KMS-11 (cell line): ENCODE results near the gene ZNF33B.
"Not testable (repeated sequence)": the region's sequence is repeated elsewhere in the genome, so short reads cannot be mapped to it uniquely, and the experiment has no call there.

Experiments used
- H2AFZ ChIP-seq: fragments of 200-600 bp; sonication (generic); 2 replicates; pipeline ENCODE4 v1.6.1; 2016; ENCODE audit warnings: antibody characterized with exemption, mixed run types, low read depth
- H3K27ac ChIP-seq: fragments of 200-600 bp; sonication (generic); 2 replicates; pipeline ENCODE4 v1.6.1; 2016; ENCODE audit warnings: mild to moderate bottlenecking, mixed run types
- H3K27me3 ChIP-seq: fragments of 200-600 bp; sonication (generic); 2 replicates; pipeline ENCODE4 v1.6.1; 2017; ENCODE audit warnings: mild to moderate bottlenecking, low read depth, mixed run types, moderate library complexity; ENCODE audit not compliant: insufficient read depth
- H3K36me3 ChIP-seq: fragments of 200-600 bp; sonication (generic); 2 replicates; pipeline ENCODE4 v1.6.1; 2017; ENCODE audit warnings: mild to moderate bottlenecking, mixed run types; ENCODE audit not compliant: insufficient read depth
- H3K4me1 ChIP-seq: fragments of 200-600 bp; sonication (generic); 2 replicates; pipeline ENCODE4 v1.6.1; 2016; ENCODE audit warnings: mild to moderate bottlenecking, low read depth, mixed run types; ENCODE audit not compliant: poor library complexity, severe bottlenecking
- H3K4me2 ChIP-seq: fragments of 200-600 bp; sonication (generic); 2 replicates; pipeline ENCODE4 v1.7.0; 2016; ENCODE audit warnings: mild to moderate bottlenecking, mixed run types
- H3K4me3 ChIP-seq: fragments of 200-600 bp; sonication (generic); IDR thresholded peaks from 2 replicates; pipeline ENCODE4 v1.6.1; 2017; ENCODE audit warnings: low read depth, low read length, mixed read lengths; ENCODE audit not compliant: insufficient read depth
- H3K79me2 ChIP-seq: fragments of 200-600 bp; sonication (generic); 2 replicates; pipeline ENCODE4 v1.6.1; 2016; ENCODE audit warnings: low read depth, mixed run types; ENCODE audit not compliant: insufficient read depth
- H3K9ac ChIP-seq: fragments of 200-600 bp; sonication (generic); 2 replicates; pipeline ENCODE4 v1.6.1; 2016; ENCODE audit warnings: mild to moderate bottlenecking, mixed run types
- H4K20me1 ChIP-seq: fragments of 200-600 bp; sonication (generic); 2 replicates; pipeline ENCODE4 v1.6.1; 2016; ENCODE audit warnings: mild to moderate bottlenecking, mixed run types; ENCODE audit not compliant: insufficient read depth
- TF ChIP-seq, protein P1 (sequence below): fragments of 200-600 bp; sonication (generic); conservative IDR thresholded peaks from 2 replicates; pipeline ENCODE4 v1.6.1; 2017; ENCODE audit warnings: low read depth, mild to moderate bottlenecking, antibody characterized with exemption, low read length, moderate library complexity, mixed read lengths

ZNF33B gene

GRCh38 chr10:42578019-42578418 is 60.4 kb downstream of the ZNF33B start:
- Histone ChIP-seq H3K36me3 (no peaks in the 10 kb centered on the region), H3K4me3 (no peak overlapping the region), H3K4me1 (no peaks in the 10 kb centered on the region), H3K79me2 (no peaks in the 10 kb centered on the region), H3K27me3 (no peaks in the 10 kb centered on the region), H3K4me2 (no peak overlapping the region), H3K27ac (no peak overlapping the region), H3K9ac (no peak overlapping the region), H2AFZ (no peak overlapping the region), H4K20me1 (no peaks in the 10 kb centered on the region)
- TF ChIP-seq, protein P1, sequence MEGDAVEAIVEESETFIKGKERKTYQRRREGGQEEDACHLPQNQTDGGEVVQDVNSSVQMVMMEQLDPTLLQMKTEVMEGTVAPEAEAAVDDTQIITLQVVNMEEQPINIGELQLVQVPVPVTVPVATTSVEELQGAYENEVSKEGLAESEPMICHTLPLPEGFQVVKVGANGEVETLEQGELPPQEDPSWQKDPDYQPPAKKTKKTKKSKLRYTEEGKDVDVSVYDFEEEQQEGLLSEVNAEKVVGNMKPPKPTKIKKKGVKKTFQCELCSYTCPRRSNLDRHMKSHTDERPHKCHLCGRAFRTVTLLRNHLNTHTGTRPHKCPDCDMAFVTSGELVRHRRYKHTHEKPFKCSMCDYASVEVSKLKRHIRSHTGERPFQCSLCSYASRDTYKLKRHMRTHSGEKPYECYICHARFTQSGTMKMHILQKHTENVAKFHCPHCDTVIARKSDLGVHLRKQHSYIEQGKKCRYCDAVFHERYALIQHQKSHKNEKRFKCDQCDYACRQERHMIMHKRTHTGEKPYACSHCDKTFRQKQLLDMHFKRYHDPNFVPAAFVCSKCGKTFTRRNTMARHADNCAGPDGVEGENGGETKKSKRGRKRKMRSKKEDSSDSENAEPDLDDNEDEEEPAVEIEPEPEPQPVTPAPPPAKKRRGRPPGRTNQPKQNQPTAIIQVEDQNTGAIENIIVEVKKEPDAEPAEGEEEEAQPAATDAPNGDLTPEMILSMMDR: no peak

- Histone ChIP-seq H3K27me3 (no peaks in the 10 kb centered on the region), H4K20me1 (no peaks in the 10 kb centered on the region), H3K27ac (no peak overlapping the region), H2AFZ (no peak overlapping the region), H3K4me2 (no peak overlapping the region), H3K4me1 (no peaks in the 10 kb centered on the region), H3K9ac (no peak overlapping the region), H3K4me3 (no peak overlapping the region), H3K36me3 (no peaks in the 10 kb centered on the region), H3K79me2 (no peaks in the 10 kb centered on the region)
- TF ChIP-seq, protein P1: no peak
These were observed 62.0 kb downstream of the ZNF33B start for GRCh38 chr10:42576338-42576737.

- Histone ChIP-seq H3K27ac (no peak overlapping the region), H3K36me3 (no peaks in the 10 kb centered on the region), H3K4me1 (no peaks in the 10 kb centered on the region), H3K4me2 (no peak overlapping the region), H4K20me1 (no peaks in the 10 kb centered on the region), H3K9ac (no peak overlapping the region), H3K79me2 (no peaks in the 10 kb centered on the region), H3K4me3 (no peak overlapping the region), H3K27me3 (no peaks in the 10 kb centered on the region), H2AFZ (no peak overlapping the region)
- TF ChIP-seq, protein P1: no peak
These were observed 64.0 kb downstream of the ZNF33B start for GRCh38 chr10:42574336-42574735.

- H3K4me3 ChIP-seq: no peak overlapping the region
- H3K9ac ChIP-seq: no peak overlapping the region
- H3K4me2 ChIP-seq: no peak overlapping the region
- TF ChIP-seq, protein P1: no peak
- no peaks in the 10 kb centered on the region for H3K4me1 ChIP-seq
- H3K36me3 ChIP-seq: no peaks in the 10 kb centered on the region
- no peaks in the 10 kb centered on the region for H4K20me1 ChIP-seq
- H3K79me2 ChIP-seq: peaks cover under 1% of the 10 kb centered on the region; the same call in 1 of the 2 replicates
- H2AFZ ChIP-seq: no peak overlapping the region
- no peak overlapping the region for H3K27ac ChIP-seq
- no peaks in the 10 kb centered on the region for H3K27me3 ChIP-seq
These were observed 81.4 kb downstream of the ZNF33B start for GRCh38 chr10:42556931-42557330.

- H4K20me1 ChIP-seq, H3K4me1 ChIP-seq, H3K36me3 ChIP-seq, H3K27me3 ChIP-seq, H3K27ac ChIP-seq, H3K4me3 ChIP-seq, H3K9ac ChIP-seq: not testable (repeated sequence)
- H3K79me2 ChIP-seq: peaks cover 12% of the 10 kb centered on the region; the same call in 1 of the 2 replicates
- H2AFZ ChIP-seq: peak overlapping the region; percentile 83; the same call in 1 of the 2 replicates
- H3K4me2 ChIP-seq: peak overlapping the region; percentile 7; the same call in 1 of the 2 replicates
These were observed 84.8 kb downstream of the ZNF33B start for GRCh38 chr10:42553576-42553975.
